ENCODE measurements around the gene WASF3. TPM values are rescaled to one million over a fixed set of nuclear protein-coding genes. Genes with fewer than 3 reads are reported as not detected.

WASF3 gene
- total RNA-seq, 4 donors from 2014 or later, result 5.9 to 37.5 (median 12.5) TPM

DNA sequence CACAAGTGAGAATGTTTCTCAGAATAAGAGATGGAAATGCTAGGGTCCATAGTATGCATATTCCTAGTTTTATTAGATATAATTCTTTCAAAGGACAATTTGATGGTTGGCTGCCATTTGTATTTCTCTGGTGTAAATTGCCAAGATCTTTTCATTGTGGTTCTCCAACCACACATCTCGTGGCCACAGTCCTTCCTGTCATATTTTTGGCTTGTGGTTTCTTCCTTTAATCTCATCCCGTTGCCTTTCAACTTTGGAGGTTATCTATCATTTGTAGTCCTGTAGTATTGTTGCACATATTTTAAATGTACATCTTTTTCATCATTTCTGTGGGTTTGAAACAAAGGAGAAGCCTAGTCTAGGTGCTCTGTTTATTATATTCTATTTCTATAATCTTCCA lies 61.2 kb downstream of the WASF3 start:
- intact Hi-C loops (cut with DNase I; ENCODE audit: low total_unique reads), result no loop called here
- no peak for DNase-seq
- Histone ChIP-seq H3K4me1 (no peaks in the 10 kb centered on the region), H3K27ac (no peak overlapping the region), H3K36me3 (no peaks in the 10 kb centered on the region), H3K4me3 (no peak overlapping the region), H3K27me3 (no peaks in the 10 kb centered on the region), H3K9me3 (peaks cover 0 to 5% of the 10 kb centered on the region in 2 donors)
- TF ChIP-seq POLR2A (IDR thresholded peaks at IDR 0.05), result no peak
- TF ChIP-seq, protein P1, sequence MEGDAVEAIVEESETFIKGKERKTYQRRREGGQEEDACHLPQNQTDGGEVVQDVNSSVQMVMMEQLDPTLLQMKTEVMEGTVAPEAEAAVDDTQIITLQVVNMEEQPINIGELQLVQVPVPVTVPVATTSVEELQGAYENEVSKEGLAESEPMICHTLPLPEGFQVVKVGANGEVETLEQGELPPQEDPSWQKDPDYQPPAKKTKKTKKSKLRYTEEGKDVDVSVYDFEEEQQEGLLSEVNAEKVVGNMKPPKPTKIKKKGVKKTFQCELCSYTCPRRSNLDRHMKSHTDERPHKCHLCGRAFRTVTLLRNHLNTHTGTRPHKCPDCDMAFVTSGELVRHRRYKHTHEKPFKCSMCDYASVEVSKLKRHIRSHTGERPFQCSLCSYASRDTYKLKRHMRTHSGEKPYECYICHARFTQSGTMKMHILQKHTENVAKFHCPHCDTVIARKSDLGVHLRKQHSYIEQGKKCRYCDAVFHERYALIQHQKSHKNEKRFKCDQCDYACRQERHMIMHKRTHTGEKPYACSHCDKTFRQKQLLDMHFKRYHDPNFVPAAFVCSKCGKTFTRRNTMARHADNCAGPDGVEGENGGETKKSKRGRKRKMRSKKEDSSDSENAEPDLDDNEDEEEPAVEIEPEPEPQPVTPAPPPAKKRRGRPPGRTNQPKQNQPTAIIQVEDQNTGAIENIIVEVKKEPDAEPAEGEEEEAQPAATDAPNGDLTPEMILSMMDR (IDR thresholded peaks at IDR 0.05), result no peak

DNA sequence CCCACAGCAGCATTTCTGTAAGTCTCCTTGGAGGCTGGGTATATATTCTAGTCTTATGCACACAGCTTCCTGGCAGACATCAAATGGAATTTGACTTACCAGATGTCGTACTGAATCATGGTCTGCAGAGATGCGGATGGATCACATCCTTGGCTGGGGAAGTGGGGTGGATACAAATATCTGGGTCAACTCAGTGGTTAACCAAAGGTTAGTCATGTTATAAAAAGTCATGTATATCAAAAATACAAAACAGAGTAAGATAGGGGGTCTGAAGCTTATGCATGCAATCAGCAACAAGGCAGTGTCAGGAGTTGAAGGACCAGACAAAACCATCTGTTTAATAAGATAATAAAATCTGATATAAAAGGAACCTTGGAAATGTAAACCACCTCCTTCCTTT lies 61.9 kb downstream of the WASF3 start:
- DNase-seq, result no peak
- Histone ChIP-seq H3K9me3 (peaks cover 0 to 12% of the 10 kb centered on the region in 2 donors), H3K36me3 (no peaks in the 10 kb centered on the region), H3K27ac (no peak overlapping the region), H3K4me1 (no peaks in the 10 kb centered on the region), H3K27me3 (no peaks in the 10 kb centered on the region), H3K4me3 (no peak overlapping the region)
- intact Hi-C loops (cut with DNase I; ENCODE audit: low total_unique reads), result no loop called here
- TF ChIP-seq, protein P1 (IDR thresholded peaks at IDR 0.05), result no peak
- no peak for TF ChIP-seq POLR2A (IDR thresholded peaks at IDR 0.05)

DNA sequence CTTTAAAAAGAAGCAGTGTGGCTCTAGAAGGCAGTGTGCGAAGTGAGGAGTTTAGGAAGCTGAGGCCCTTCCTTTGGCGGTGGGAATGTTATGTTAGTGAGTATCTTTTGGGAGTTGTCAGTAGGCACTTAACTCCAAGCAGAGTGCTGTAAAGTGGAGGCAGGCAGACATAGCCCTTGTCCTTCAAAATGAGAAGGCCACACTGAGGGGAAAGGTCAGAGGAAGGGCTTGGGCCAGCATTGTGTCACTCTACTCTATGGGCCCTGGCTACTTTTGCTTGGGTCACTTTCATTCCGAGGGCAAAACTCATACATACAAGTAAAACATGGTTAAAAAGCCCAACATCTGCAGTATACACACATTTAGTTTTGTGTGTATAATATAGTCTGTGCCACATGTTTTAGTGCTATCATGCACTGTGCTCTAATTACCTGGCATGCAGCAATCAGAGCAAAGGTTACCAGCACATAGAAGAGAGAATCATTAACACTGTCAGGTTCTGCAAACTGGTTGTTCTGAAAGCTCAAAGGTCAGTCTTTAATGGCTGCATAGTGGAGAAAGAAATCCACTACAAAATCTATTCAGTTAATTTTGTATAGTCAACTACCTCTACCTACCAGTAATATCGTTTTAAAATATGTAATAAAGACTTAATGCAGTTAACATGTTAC lies 64.4 kb downstream of the WASF3 start:
- peaks cover 0 to 17% of the 10 kb centered on the region in 2 donors for H3K9me3 ChIP-seq
- H3K27ac ChIP-seq, result no peak overlapping the region
- no peaks in the 10 kb centered on the region for H3K27me3 ChIP-seq
- intact Hi-C loops (cut with DNase I; ENCODE audit: low total_unique reads), result no loop called here
- TF ChIP-seq POLR2A (IDR thresholded peaks at IDR 0.05), result no peak
- TF ChIP-seq, protein P1 (IDR thresholded peaks at IDR 0.05), result no peak
- DNase-seq, result no peak
- no peaks in the 10 kb centered on the region for H3K4me1 ChIP-seq
- no peaks in the 10 kb centered on the region for H3K36me3 ChIP-seq
- H3K4me3 ChIP-seq, result no peak overlapping the region

DNA sequence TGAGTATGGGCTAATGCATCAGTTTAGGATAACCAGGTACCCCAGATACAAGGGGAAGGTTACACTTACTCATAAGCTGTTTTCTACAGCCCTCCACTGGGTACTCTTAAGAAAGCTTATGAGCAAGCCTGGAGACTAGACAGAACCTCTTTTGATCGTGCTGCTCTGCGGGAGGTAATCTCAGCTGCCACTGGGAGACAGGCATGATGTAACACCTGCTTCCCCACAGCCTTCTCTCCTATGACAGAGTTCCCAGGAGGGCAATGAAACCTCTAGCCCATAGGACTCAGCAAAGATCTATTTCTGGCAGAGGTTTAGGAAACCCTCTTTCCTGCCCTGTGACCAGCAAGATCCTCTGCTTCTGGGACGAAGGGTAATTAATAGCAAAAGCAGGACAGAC lies 65.6 kb downstream of the WASF3 start:
- intact Hi-C loops (cut with DNase I; ENCODE audit: low total_unique reads), result no loop called here
- no peaks in the 10 kb centered on the region for H3K4me1 ChIP-seq
- no peak overlapping the region for H3K27ac ChIP-seq
- no peak overlapping the region for H3K4me3 ChIP-seq
- H3K9me3 ChIP-seq, result peaks cover 0 to 17% of the 10 kb centered on the region in 2 donors
- DNase-seq, result no peak
- H3K36me3 ChIP-seq, result no peaks in the 10 kb centered on the region
- H3K27me3 ChIP-seq, result no peaks in the 10 kb centered on the region
- no peak for TF ChIP-seq POLR2A (IDR thresholded peaks at IDR 0.05)
- TF ChIP-seq, protein P1 (IDR thresholded peaks at IDR 0.05), result no peak

DNA sequence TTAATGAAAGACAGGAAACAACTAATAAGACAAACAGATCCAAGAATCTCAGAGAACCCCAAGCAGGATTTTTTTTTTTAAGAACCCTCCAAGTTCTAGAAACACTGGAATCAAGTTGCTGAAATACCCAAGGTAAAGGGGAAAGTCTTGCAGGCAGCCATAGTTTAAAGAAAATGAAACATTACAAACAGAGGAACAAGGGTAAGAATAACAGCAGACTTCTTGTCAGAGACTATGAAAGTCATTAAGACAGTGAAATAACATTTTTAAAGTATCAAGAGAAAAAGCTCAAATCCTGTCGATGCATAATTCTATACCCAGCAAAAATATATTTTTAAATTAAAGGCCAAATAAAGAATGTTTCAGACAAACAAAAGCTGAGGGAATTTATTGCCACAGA lies 67.1 kb downstream of the WASF3 start:
- DNase-seq, result no peak
- H3K27me3 ChIP-seq, result no peaks in the 10 kb centered on the region
- no peak overlapping the region for H3K27ac ChIP-seq
- H3K4me1 ChIP-seq, result no peaks in the 10 kb centered on the region
- H3K4me3 ChIP-seq, result no peak overlapping the region
- peaks cover 0 to 17% of the 10 kb centered on the region in 2 donors for H3K9me3 ChIP-seq
- TF ChIP-seq, protein P1 (IDR thresholded peaks at IDR 0.05), result no peak
- no peak for TF ChIP-seq POLR2A (IDR thresholded peaks at IDR 0.05)
- intact Hi-C loops (cut with DNase I; ENCODE audit: low total_unique reads), result no loop called here
- H3K36me3 ChIP-seq, result no peaks in the 10 kb centered on the region
